GM12878 (cell line): ENCODE measurements around the gene VWA8. TPM values are rescaled to one million over a fixed set of nuclear protein-coding genes. Genes with fewer than 3 reads are reported as not detected.

Source experiments
- ATAC-seq: fragments of 200-7000 bp; cut with Tn5 transposase; 3 replicates; pipeline ENCODE4 v1.9.1; 2020; ENCODE audit warnings: mild to moderate bottlenecking, moderate library complexity
- BruUV-seq: library from RNA; stranded (reverse); fragments of 400-500 nt; replicated peaks from 2 replicates; lab custom pipeline; 2021; lab: Mats Ljungman, UMichigan
- CTCF ChIA-PET: fragments of 300-600 bp; sonication (Branson Sonifier 250); formaldehyde crosslinking; extraction: SDS; loops from one replicate; lab custom pipeline; 2021; ENCODE audit warnings: inconsistent platforms; lab: Yijun Ruan, JAX
- POLR2A ChIA-PET: fragments of 350-600 bp; formaldehyde crosslinking; extraction: SDS; loops from one replicate; lab custom pipeline; 2021; ENCODE audit warnings: inconsistent platforms; lab: Charles Lee
- RAD21 ChIA-PET: fragments of 300-600 bp; sonication (Branson Sonifier 250); formaldehyde crosslinking; loops from one replicate; lab custom pipeline; 2023; ENCODE audit warnings: antibody characterized with exemption; ENCODE audit not compliant: unreplicated experiment; lab: Charles Lee
- SMC1A ChIA-PET: fragments of 300-600 bp; sonication (Branson Sonifier 250); formaldehyde crosslinking; loops from one replicate; lab custom pipeline; 2023; ENCODE audit not compliant: unreplicated experiment, uncharacterized antibody; lab: Charles Lee
- DNase-seq: peaks from one replicate; pipeline ENCODE4 v3.0.0-alpha.2; 2011; ENCODE audit warnings: low read depth, low spot score
- FAIRE-seq: peaks from 3 replicates; lab custom pipeline; 2011; peaks lifted over from hg19 to GRCh38; lab: Jason Lieb, UNC
- H2AFZ ChIP-seq: 2 replicates; pipeline ENCODE4 v1.6.0; 2011; ENCODE audit warnings: low read depth, low read length, control low read depth; ENCODE audit not compliant: control insufficient read depth
- H3K27ac ChIP-seq: 2 replicates; pipeline ENCODE4 v1.5.1; 2011; ENCODE audit warnings: control low read depth; ENCODE audit not compliant: control insufficient read depth, insufficient read depth
- H3K27me3 ChIP-seq, 2 experiments: replicated peaks in 1 of 2; 2 replicates each; pipeline versions ENCODE4 v1.6.0 to v1.6.1; 2011; ENCODE audit warnings: low read length in 1 of 2; ENCODE audit not compliant: control insufficient read depth in 2 of 2, insufficient read depth in 2 of 2
- H3K36me3 ChIP-seq, 2 experiments: 2 replicates each; pipeline ENCODE4 v1.5.1; 2011; ENCODE audit warnings: low read length in 1 of 2; ENCODE audit not compliant: control insufficient read depth in 2 of 2, insufficient read depth in 2 of 2
- H3K4me1 ChIP-seq: 2 replicates; pipeline ENCODE4 v1.6.1; 2011; ENCODE audit warnings: mild to moderate bottlenecking, low read length, moderate library complexity, mixed read lengths; ENCODE audit not compliant: control insufficient read depth, insufficient read depth
- H3K4me2 ChIP-seq: 2 replicates; pipeline ENCODE4 v1.6.0; 2011; ENCODE audit warnings: control low read depth; ENCODE audit not compliant: control insufficient read depth, insufficient read depth
- H3K4me3 ChIP-seq: fragments of 200-600 bp; sonication (generic); 2 replicates; pipeline ENCODE4 v1.5.1; 2016
- H3K79me2 ChIP-seq: 2 replicates; pipeline ENCODE4 v1.6.0; 2011; ENCODE audit warnings: low read length; ENCODE audit not compliant: control insufficient read depth, insufficient read depth
- H3K9ac ChIP-seq: 2 replicates; pipeline ENCODE4 v1.8.0; 2011; ENCODE audit warnings: low read length, control low read depth, mixed read lengths; ENCODE audit not compliant: control insufficient read depth, insufficient read depth
- H3K9me3 ChIP-seq: replicated peaks from 3 replicates; pipeline ENCODE4 v1.5.1; 2011; ENCODE audit warnings: mild to moderate bottlenecking, low read length; ENCODE audit not compliant: control insufficient read depth, insufficient read depth
- H4K20me1 ChIP-seq: 2 replicates; pipeline ENCODE4 v1.6.0; 2011; ENCODE audit not compliant: control insufficient read depth, insufficient read depth
- BCL11A ChIP-seq: IDR thresholded peaks from 2 replicates; pipeline ENCODE4 v1.6.1; 2011; ENCODE audit warnings: low read depth, low read length
- BRCA1 ChIP-seq: IDR thresholded peaks from 2 replicates; pipeline ENCODE4 v1.6.1; 2011; ENCODE audit warnings: low read depth, low read length, improper control_type of control experiment
- CHD4 ChIP-seq: fragments of 200-600 bp; sonication (generic); IDR thresholded peaks from 2 replicates; pipeline ENCODE4 v1.6.1; 2016; ENCODE audit warnings: mild to moderate bottlenecking
- CUX1 ChIP-seq: IDR thresholded peaks from 2 replicates; pipeline ENCODE4 v1.6.1; 2012; ENCODE audit warnings: improper control_type of control experiment, low read depth, low read length; ENCODE audit not compliant: insufficient replicate concordance
- EZH2 ChIP-seq: IDR thresholded peaks from 2 replicates; pipeline ENCODE4 v1.6.1; 2012; ENCODE audit warnings: low read depth, mild to moderate bottlenecking, control low read depth, inconsistent platforms, low read length, borderline replicate concordance; ENCODE audit not compliant: control insufficient read depth
- IRF5 ChIP-seq: fragments of 450-650 bp; IDR thresholded peaks from 2 replicates; pipeline ENCODE4 v1.6.1; 2017; ENCODE audit warnings: borderline replicate concordance
- JUNB ChIP-seq: IDR thresholded peaks from 2 replicates; pipeline ENCODE4 v1.6.1; 2016; ENCODE audit warnings: antibody characterized with exemption, mild to moderate bottlenecking
- MTA2 ChIP-seq: fragments of 450-650 bp; IDR thresholded peaks from 2 replicates; pipeline ENCODE4 v1.6.1; 2016; ENCODE audit warnings: low read depth, mild to moderate bottlenecking, moderate library complexity
- MYC ChIP-seq: IDR thresholded peaks from 2 replicates; pipeline ENCODE4 v1.6.1; 2011; ENCODE audit warnings: mild to moderate bottlenecking, low read length, moderate library complexity, inconsistent platforms; ENCODE audit not compliant: insufficient read depth, insufficient replicate concordance, insufficient read length, severe bottlenecking
- NFIC ChIP-seq: IDR thresholded peaks from 2 replicates; pipeline ENCODE4 v1.6.1; 2012; ENCODE audit warnings: low read depth, mild to moderate bottlenecking, inconsistent platforms, low read length, moderate library complexity
- PML ChIP-seq: IDR thresholded peaks from 2 replicates; pipeline ENCODE4 v1.6.1; 2012; ENCODE audit warnings: low read length, inconsistent platforms
- RUNX3 ChIP-seq: IDR thresholded peaks from 2 replicates; pipeline ENCODE4 v1.6.1; 2012; ENCODE audit warnings: low read length, inconsistent platforms
- SMAD1 ChIP-seq: fragments of 450-650 bp; IDR thresholded peaks from 2 replicates; pipeline ENCODE4 v1.6.1; 2018; ENCODE audit warnings: mild to moderate bottlenecking, low read depth; ENCODE audit not compliant: partially characterized antibody
- SPI1 ChIP-seq: IDR thresholded peaks from 2 replicates; pipeline ENCODE4 v1.6.1; 2011; ENCODE audit warnings: low read depth, mild to moderate bottlenecking, low read length, moderate library complexity, borderline replicate concordance; ENCODE audit not compliant: insufficient read depth
- SREBF1 ChIP-seq: IDR thresholded peaks from 2 replicates; pipeline ENCODE4 v1.6.1; 2012; ENCODE audit warnings: mild to moderate bottlenecking, low read length
- TCF3 ChIP-seq: IDR thresholded peaks from 2 replicates; pipeline ENCODE4 v1.6.1; 2012; ENCODE audit warnings: low read depth, mild to moderate bottlenecking, low read length, borderline replicate concordance; ENCODE audit not compliant: insufficient read depth
- ZBTB33 ChIP-seq: fragments of 450-650 bp; IDR thresholded peaks from 2 replicates; pipeline ENCODE4 v1.6.1; 2017; ENCODE audit warnings: mild to moderate bottlenecking
- ZNF384 ChIP-seq: IDR thresholded peaks from 2 replicates; pipeline ENCODE4 v1.6.1; 2012; ENCODE audit warnings: low read depth, mild to moderate bottlenecking, low read length, improper control_type of control experiment, borderline replicate concordance
- WGBS: methylation state at CpG from one replicate; pipeline ENCODE4 v1.1.6; 2016; ENCODE audit warnings: low lambda C conversion rate; ENCODE audit not compliant: insufficient replicate concordance, insufficient coverage; ENCODE audit errors: missing lambda C conversion rate; 5-methylcytosine and 5-hydroxymethylcytosine counted together
- in situ Hi-C: fragments of 300-500 bp; cut with MboI; formaldehyde crosslinking; loops from 9 replicates; pipeline ENCODE4 v1.14.3; 2018; ENCODE audit warnings: mixed read lengths
- intact Hi-C: fragments of 100-400 bp; cut with micrococcal nuclease; formaldehyde crosslinking; loops from one replicate; pipeline ENCODE4 v1.14.2; 2022; ENCODE audit not compliant: unreplicated experiment
- polyA plus RNA-seq, 11 experiments: library from polyadenylated mRNA; depleted of rRNA in 4 of 11; unstranded in 6 of 11; stranded (reverse) in 5 of 11; fragments of >200 nt; fragmentation: Nextera tagmentation in 4 of 11; fragmentation: Illumina TruSeq in 1 of 11; extraction: Ambion mirVana in 4 of 11; extraction: Trizol in 1 of 11; gene quantifications; 1 replicate in 1 of 11; 2 replicates in 10 of 11; pipeline versions ENCODE4 v1.2.1 to v1.2.3, GENCODE V29; 2011 to 2016; ENCODE audit warnings: inconsistent platforms in 2 of 11, missing spikeins in 2 of 11, low read depth in 1 of 11
- total RNA-seq, 4 experiments: library from RNA; depleted of rRNA in 3 of 4; stranded (reverse); fragments of >200 nt in 3 of 4; fragmentation: Illumina TruSeq in 1 of 4; extraction: Trizol in 1 of 4; gene quantifications; 2 replicates each; pipeline versions ENCODE4 v1.2.1 to v1.2.3, GENCODE V29; 2013 to 2021

VWA8 gene
- total and polyA plus RNA-seq, 10 of the 15 experiments (the other 5 are each of a cell fraction or from before 2014, with no cell fraction given): 3.0 to 21.8 (median 13.5) TPM

DNA sequence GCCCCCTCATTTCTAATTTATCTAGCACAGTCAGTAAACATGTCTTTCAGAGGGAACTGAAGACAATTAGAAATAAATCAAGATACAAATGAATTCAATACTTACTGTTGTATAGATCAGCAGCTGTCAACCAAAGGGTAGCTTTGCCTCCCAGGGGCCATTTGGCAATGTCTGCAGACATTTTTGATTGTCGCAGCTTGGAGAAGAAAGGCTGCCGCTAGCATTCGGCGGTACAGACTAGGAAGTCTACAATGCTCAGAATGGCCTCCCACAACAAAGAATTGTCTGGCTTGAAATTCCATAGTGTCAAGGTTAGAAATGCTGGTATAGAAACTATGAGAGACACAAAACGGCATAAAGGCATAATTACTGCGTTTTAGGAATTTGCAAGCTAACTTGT, 412.0 kb downstream of the VWA8 start:
- CTCF ChIA-PET: no interaction called here
- WGBS: 85% methylated on average over 6 of the region's 6 CpGs
- H3K4me3 ChIP-seq: no peak overlapping the region
- no peaks in the 10 kb centered on the region for H3K36me3 ChIP-seq
- no peaks in the 10 kb centered on the region for H3K27me3 ChIP-seq
- SMC1A ChIA-PET: interaction anchor here (0.8 kb wide), 1 partner anchor 90 kb away, joined by 4 read pairs; no protein-coding TSS in a partner anchor
- H3K27ac ChIP-seq: no peak overlapping the region
- RAD21 ChIA-PET: no interaction called here
- no peak overlapping the region for H2AFZ ChIP-seq
- no TSS peak for BruUV-seq
- H4K20me1 ChIP-seq: no peaks in the 10 kb centered on the region
- no peak overlapping the region for H3K9ac ChIP-seq
- H3K79me2 ChIP-seq: no peaks in the 10 kb centered on the region
- ATAC-seq: no peak
- DNase-seq: no peak
- no peak for FAIRE-seq
- H3K4me2 ChIP-seq: no peak overlapping the region
- POLR2A ChIA-PET: no interaction called here
- intact Hi-C loops (no loop called here), in situ Hi-C loops (no loop called here)
- H3K9me3 ChIP-seq: no peaks in the 10 kb centered on the region
- H3K4me1 ChIP-seq: no peaks in the 10 kb centered on the region; the same call in 1 of the 2 replicates
- TF ChIP-seq MYC (no peak), CUX1 (no peak), EZH2 (no peak), BCL11A (no peak), NFIC (no peak), MTA2 (no peak), SMAD1 (no peak), JUNB (no peak), TCF3 (no peak), IRF5 (no peak), RUNX3 (no peak), CHD4 (no peak), PML (no peak), ZNF384 (no peak), SPI1 (no peak), ZBTB33 (no peak), BRCA1 (no peak), SREBF1 (no peak)
